OCI-LY7 (cell line): ENCODE data around the gene CELF2. TPM values are rescaled to one million over a fixed set of nuclear protein-coding genes. Genes with fewer than 3 reads are reported as not detected.

Experiments
- BruUV-seq: library from RNA; stranded (reverse); fragments of 400-500 nt; replicated peaks from 2 replicates; lab custom pipeline; 2021; lab: Mats Ljungman, UMichigan
- CTCF ChIA-PET: fragments of 300-600 bp; sonication (Branson Sonifier 250); formaldehyde crosslinking; loops from one replicate; lab custom pipeline; 2022; ENCODE audit warnings: antibody characterized with exemption; ENCODE audit not compliant: unreplicated experiment; lab: Charles Lee
- POLR2A ChIA-PET: fragments of 300-600 bp; sonication (Branson Sonifier 250); formaldehyde crosslinking; loops from one replicate; lab custom pipeline; 2022; ENCODE audit warnings: antibody characterized with exemption; lab: Charles Lee
- DNase-seq: peaks from one replicate; pipeline ENCODE4 v3.0.0-alpha.2; 2015; ENCODE audit warnings: low spot score
- H2AFZ ChIP-seq: fragments of 200-600 bp; sonication (generic), shearing (Covaris generic); 2 replicates; pipeline ENCODE4 v1.6.1; 2014; ENCODE audit warnings: mild to moderate bottlenecking, antibody characterized with exemption, low read length, moderate library complexity
- H3K27ac ChIP-seq: fragments of 200-600 bp; sonication (generic); 2 replicates; pipeline ENCODE4 v1.5.1; 2014; ENCODE audit warnings: mixed run types, low read depth, mild to moderate bottlenecking, moderate library complexity, low read length, inconsistent platforms; ENCODE audit not compliant: poor library complexity, severe bottlenecking
- H3K36me3 ChIP-seq: fragments of 200-600 bp; sonication (generic); 2 replicates; pipeline ENCODE4 v1.6.1; 2014; ENCODE audit warnings: mild to moderate bottlenecking, antibody characterized with exemption, low read length, moderate library complexity, mixed read lengths; ENCODE audit not compliant: insufficient read depth
- H3K4me1 ChIP-seq: fragments of 200-600 bp; sonication (generic); 2 replicates; pipeline ENCODE4 v1.5.1; 2014; ENCODE audit warnings: mild to moderate bottlenecking, low read length; ENCODE audit not compliant: insufficient read depth, poor library complexity, severe bottlenecking
- H3K4me2 ChIP-seq: fragments of 200-600 bp; sonication (generic); 2 replicates; pipeline ENCODE4 v1.6.1; 2014; ENCODE audit warnings: mild to moderate bottlenecking, low read length
- H3K4me3 ChIP-seq: fragments of 200-600 bp; sonication (generic); 2 replicates; pipeline ENCODE4 v1.5.1; 2014; ENCODE audit warnings: mild to moderate bottlenecking, low read depth, low read length; ENCODE audit not compliant: poor library complexity, severe bottlenecking
- H3K79me2 ChIP-seq: fragments of 200-600 bp; sonication (generic); 2 replicates; pipeline ENCODE4 v1.6.1; 2016; ENCODE audit warnings: low read depth, mild to moderate bottlenecking, low read length, moderate library complexity, mixed read lengths; ENCODE audit not compliant: insufficient read depth
- H3K9me2 ChIP-seq: fragments of 200-600 bp; sonication (generic); 2 replicates; pipeline ENCODE4 v1.6.1; 2016; ENCODE audit warnings: mild to moderate bottlenecking, low read length, mixed read lengths; ENCODE audit not compliant: insufficient read depth
- H3K9me3 ChIP-seq: fragments of 200-600 bp; sonication (generic); 2 replicates; pipeline ENCODE4 v1.6.1; 2014; ENCODE audit warnings: mild to moderate bottlenecking, mixed run types, low read length, mixed read lengths
- H4K20me1 ChIP-seq: fragments of 200-600 bp; sonication (generic); 2 replicates; pipeline ENCODE4 v1.6.1; 2014; ENCODE audit warnings: mild to moderate bottlenecking, antibody characterized with exemption, low read length, moderate library complexity, mixed read lengths; ENCODE audit not compliant: insufficient read depth
- CTCF ChIP-seq: fragments of 200-600 bp; sonication (generic); conservative IDR thresholded peaks from 2 replicates; pipeline ENCODE4 v1.5.1; 2014; ENCODE audit warnings: mild to moderate bottlenecking, antibody characterized with exemption, low read length, moderate library complexity, mixed read lengths
- EZH2phosphoT487 ChIP-seq: fragments of 200-600 bp; sonication (generic); IDR thresholded peaks from 2 replicates; pipeline ENCODE4 v1.6.1; 2018; ENCODE audit warnings: low read depth, borderline replicate concordance, mild to moderate bottlenecking, mixed run types, antibody characterized with exemption, low read length, moderate library complexity, mixed read lengths
- intact Hi-C: fragments of 100-400 bp; cut with micrococcal nuclease; formaldehyde crosslinking; loops from one replicate; pipeline ENCODE4 v1.10.0; 2022; ENCODE audit not compliant: unreplicated experiment
- total RNA-seq, 2 experiments: library from RNA; depleted of rRNA in 1 of 2; stranded (reverse); fragments of >200 nt in 1 of 2; shearing (Covaris generic) in 1 of 2; gene quantifications; 2 replicates each; pipeline ENCODE4 v1.2.3, GENCODE V29; 2014 to 2022

The CELF2 gene
- total RNA-seq, 2 experiments from 2014 or later, result 5.4 to 19.1 TPM

GRCh38 chr10:11301571-11302111, 284.0 kb downstream of the CELF2 start:
- no peak for DNase-seq
- no peaks in the 10 kb centered on the region for H3K4me1 ChIP-seq
- H3K27ac ChIP-seq, result no peak overlapping the region
- TF ChIP-seq EZH2phosphoT487 (no peak), CTCF (no peak)
- BruUV-seq, result no TSS peak
- no peak overlapping the region for H3K4me3 ChIP-seq
- H2AFZ ChIP-seq, result no peak overlapping the region
- intact Hi-C loops, result no loop called here
- H4K20me1 ChIP-seq, result no peaks in the 10 kb centered on the region
- no peaks in the 10 kb centered on the region for H3K36me3 ChIP-seq
- no peaks in the 10 kb centered on the region for H3K9me3 ChIP-seq
- H3K9me2 ChIP-seq, result no peaks in the 10 kb centered on the region
- no peak overlapping the region for H3K4me2 ChIP-seq
- no peaks in the 10 kb centered on the region for H3K79me2 ChIP-seq
- POLR2A ChIA-PET, result no interaction called here
- CTCF ChIA-PET, result no interaction called here

- Histone ChIP-seq H4K20me1 (no peaks in the 10 kb centered on the region), H3K9me2 (no peaks in the 10 kb centered on the region), H3K9me3 (no peaks in the 10 kb centered on the region), H2AFZ (no peak overlapping the region), H3K4me3 (no peak overlapping the region), H3K79me2 (no peaks in the 10 kb centered on the region), H3K4me1 (no peaks in the 10 kb centered on the region), H3K27ac (no peak overlapping the region), H3K36me3 (no peaks in the 10 kb centered on the region), H3K4me2 (no peak overlapping the region)
- intact Hi-C loops, result no loop called here
- CTCF ChIA-PET, result no interaction called here
- no TSS peak for BruUV-seq
- no peak for TF ChIP-seq EZH2phosphoT487
- TF ChIP-seq CTCF, result no peak
- POLR2A ChIA-PET, result interaction anchor here (1.2 kb wide), 1 partner anchor 29 kb away, joined by 3 read pairs; no protein-coding TSS in a partner anchor
- DNase-seq, result no peak
Observed at GRCh38 chr10:11302181-11302580, 284.5 kb downstream of the CELF2 start.

GRCh38 chr10:11303361-11304170, 285.9 kb downstream of the CELF2 start:
- H2AFZ ChIP-seq, result no peak overlapping the region
- H3K79me2 ChIP-seq, result no peaks in the 10 kb centered on the region
- intact Hi-C loops, result no loop called here
- CTCF ChIA-PET, result no interaction called here
- H3K36me3 ChIP-seq, result no peaks in the 10 kb centered on the region
- H3K4me3 ChIP-seq, result no peak overlapping the region
- no peaks in the 10 kb centered on the region; the same call in 1 of the 2 replicates for H3K9me3 ChIP-seq
- no TSS peak for BruUV-seq
- H3K9me2 ChIP-seq, result no peaks in the 10 kb centered on the region
- POLR2A ChIA-PET, result interaction anchor here (1.2 kb wide), 1 partner anchor 30 kb away, joined by 3 read pairs; no protein-coding TSS in a partner anchor
- no peaks in the 10 kb centered on the region for H4K20me1 ChIP-seq
- no peaks in the 10 kb centered on the region for H3K4me1 ChIP-seq
- no peak for DNase-seq
- TF ChIP-seq EZH2phosphoT487, result no peak
- no peak for TF ChIP-seq CTCF
- no peak overlapping the region for H3K27ac ChIP-seq
- H3K4me2 ChIP-seq, result no peak overlapping the region
